Right kidney (tissue), 9 donors: ENCODE results near the gene KLHL17.

ENCODE experiments used
- DNase-seq: peaks from one replicate; pipeline ENCODE4 v3.0.0-alpha.2; 2016
- long read RNA-seq, 8 donors: transcript quantifications; one replicate each; lab custom pipeline, GENCODE V29; 2026

The KLHL17 gene
- long read RNA-seq, donor 1, partial matches to known transcripts, result 0 of 1 reads
- long read RNA-seq, donor 1, other reads (novel, unspliced or antisense), result 0 of 1 reads
- long read RNA-seq, donor 2, partial matches to known transcripts, result 0 of 1 reads
- long read RNA-seq, donor 2, other reads (novel, unspliced or antisense), result 0 of 1 reads
- long read RNA-seq, donor 3, result 0 reads
- long read RNA-seq, donor 4, result 0 reads
- long read RNA-seq, donor 5, result 0 reads
- long read RNA-seq, donor 6, result 0 reads
- long read RNA-seq, donor 7, partial matches to known transcripts, result 0 of 1 reads
- long read RNA-seq, donor 7, other reads (novel, unspliced or antisense), result 0 of 1 reads
- long read RNA-seq, donor 8, result 0 reads

- DNase-seq, result peak; percentile 49
Measured at GRCh38 chr1:960363-961131, at the start of gene KLHL17. KLHL17 (plus strand) TSS chr1:960584; CDS start chr1:960694, 110 bp downstream.

DNA sequence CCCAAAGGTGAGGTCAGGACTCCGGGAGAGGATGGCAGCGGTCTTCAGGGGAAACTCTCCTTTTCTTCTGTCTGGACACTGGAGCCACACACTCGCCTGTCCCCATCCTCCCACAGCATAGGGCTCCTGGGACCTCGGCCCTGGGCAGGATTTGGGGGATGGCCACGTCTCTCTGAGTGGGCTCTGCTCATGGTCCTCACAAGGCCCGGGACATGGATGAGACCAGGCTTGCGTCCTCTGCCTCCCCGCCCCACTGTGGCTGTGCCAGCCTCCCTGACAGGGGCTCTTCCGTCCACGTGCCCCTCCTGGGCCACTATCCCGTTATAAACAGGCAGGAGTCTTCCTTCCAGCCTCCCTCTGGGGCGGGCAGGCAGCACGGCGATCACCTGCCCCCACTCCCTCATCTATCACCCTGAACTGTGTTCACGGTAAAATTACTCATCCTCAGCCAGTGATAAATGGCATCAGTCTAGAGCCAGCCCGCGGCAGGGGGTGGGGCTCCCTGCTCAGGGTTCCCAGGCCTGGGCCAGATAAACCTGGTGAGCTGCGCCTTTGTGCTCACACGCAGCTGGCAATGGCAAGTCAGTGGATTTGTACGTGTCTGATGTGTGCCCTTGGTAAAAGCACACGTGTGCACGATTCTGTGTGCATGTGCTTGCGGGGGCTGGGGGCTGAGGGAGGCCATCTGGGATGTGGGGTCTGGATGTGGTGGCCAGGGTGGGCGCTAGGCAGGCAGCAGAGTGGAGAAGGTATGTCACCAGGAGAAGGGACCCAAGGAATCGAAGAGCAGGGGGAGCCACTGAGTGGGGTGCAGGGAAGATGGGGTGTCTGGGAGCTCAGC lies 49.3 kb upstream of the KLHL17 start:
- DNase-seq, result peak; percentile 59

DNA sequence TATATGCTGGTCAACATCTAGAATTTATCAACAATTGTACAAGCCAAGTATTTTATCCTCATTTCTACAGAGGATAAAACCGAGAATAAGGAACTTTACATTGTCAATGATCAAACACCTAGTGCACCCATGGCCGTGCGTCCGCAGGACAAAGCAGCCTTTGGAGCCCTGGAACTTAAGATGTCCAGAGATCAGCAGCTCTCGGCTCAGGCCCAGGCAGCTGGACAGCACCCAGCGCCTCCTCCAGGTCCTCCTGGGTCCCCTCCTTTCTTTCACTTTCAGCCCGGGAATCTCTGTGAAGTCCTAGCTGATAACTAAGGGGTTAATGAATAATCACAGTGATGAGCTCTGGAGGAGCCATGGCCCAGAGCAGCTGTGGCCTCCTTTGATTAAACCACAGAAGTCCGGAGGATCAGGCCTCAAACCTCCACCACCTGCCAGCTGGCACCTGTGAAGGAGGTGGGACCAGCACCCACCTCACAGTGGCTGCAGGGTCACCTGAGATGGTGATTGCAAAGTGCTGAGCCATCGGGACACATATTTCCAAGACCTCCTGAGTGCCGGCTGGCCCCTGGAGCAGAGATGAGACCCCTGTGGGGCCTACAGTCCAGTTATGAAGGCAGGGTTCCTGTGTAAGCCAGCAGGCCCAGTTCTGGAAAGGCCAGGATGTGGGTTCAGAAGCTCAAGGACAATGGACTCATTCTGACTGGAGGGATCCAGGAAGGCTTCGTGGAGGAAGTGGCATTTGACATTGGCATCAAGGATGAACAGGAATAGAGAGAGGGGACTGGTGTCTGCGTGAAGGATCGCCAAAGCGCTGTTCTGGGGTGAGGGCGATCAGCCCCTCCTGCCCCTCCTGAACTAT lies 48.3 kb upstream of the KLHL17 start:
- DNase-seq, result peak; percentile 28

DNA sequence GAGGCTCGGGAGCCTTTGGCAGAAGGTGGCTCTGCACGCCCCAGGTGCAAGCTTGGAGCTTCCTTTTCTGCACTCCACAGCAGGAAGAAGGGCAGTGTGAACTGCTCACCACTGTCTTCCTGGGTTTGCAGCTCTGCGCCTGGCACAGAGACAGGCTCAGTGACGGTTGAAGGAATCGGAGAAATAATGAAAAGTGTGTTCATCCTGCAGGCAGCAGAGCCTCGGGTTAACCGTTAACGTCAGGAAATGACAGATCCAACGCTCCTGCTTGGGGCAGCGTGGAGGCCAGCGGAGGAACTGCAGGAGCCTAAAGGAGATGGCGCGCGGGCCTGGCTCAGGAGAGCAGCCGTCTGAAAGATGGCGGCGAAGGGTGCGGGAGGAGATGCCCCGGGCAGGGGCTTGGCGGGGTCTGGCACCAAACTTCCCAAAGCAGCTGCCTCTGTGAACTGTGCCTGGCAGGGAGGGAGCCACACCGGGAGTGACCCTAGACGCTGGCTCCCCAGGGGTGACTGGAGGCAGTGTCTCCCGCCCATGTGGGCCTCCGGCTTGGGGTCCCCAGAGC lies 47.6 kb upstream of the KLHL17 start:
- DNase-seq, result no peak

GRCh38 chr1:913491-914130 lies 46.8 kb upstream of the KLHL17 start:
- DNase-seq, result no peak

GRCh38 chr1:914131-914890 lies 46.1 kb upstream of the KLHL17 start:
- DNase-seq, result no peak

DNA sequence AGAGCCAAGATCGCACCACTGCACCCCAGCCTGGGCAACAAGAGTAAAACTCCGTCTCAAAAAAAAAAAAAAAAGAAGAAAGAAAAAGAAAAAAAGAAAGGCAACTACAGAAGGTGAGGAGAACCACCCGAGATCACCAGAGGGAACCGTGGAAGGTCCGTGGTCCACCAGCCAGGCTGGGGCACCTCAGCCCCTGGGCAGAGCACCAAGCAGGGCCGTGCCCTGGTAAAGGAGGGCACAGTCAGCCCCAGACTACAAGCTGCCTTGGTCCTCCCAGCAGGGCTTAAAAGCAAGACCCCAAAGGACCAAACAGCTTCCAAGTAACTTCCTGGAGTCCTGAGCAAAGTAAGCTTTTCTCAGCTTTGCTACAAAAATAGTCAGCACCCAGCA lies 45.5 kb upstream of the KLHL17 start:
- DNase-seq, result no peak

DNA sequence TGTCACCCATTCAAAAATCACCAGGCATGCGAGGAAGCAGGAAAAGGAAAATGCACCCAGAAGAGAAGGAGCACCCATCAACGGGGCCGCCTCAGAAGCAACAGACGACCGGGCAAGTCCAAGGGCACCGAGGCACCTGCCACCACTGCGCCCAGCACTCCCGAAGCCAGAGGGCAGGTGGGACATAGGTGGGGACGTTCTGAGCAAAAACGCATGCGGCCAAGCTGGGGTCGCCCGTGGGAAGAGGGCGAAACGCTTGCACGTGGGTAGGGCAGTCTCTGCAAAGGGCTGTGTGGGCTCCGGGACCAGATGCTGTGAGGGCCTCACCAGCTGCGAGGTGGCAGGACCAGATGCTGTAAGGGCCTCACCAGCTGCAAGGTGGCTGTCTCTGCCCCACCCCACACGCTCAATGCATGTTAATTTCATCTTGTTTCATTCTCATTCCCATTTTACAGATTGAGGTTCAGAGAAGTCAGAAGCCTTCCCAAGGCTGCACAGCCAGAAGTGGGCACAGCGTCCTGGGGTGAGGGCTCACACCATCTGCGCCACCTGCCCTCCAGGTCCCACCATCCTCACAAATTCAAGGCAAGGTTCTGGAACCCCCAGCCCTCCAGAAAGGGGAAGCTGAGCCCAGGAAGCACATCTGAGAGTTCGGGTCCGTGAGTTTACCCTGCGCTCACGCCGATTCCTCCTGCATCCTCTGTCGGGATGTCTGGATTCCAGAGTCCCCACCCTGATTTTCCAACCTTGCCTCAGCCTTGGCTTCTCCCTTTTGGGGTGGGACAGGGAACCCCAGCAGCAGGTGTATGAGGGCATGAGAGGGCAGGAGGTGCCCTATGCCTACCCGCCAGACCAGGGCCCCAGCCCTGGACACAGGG lies 44.9 kb upstream of the KLHL17 start:
- no peak for DNase-seq

DNA sequence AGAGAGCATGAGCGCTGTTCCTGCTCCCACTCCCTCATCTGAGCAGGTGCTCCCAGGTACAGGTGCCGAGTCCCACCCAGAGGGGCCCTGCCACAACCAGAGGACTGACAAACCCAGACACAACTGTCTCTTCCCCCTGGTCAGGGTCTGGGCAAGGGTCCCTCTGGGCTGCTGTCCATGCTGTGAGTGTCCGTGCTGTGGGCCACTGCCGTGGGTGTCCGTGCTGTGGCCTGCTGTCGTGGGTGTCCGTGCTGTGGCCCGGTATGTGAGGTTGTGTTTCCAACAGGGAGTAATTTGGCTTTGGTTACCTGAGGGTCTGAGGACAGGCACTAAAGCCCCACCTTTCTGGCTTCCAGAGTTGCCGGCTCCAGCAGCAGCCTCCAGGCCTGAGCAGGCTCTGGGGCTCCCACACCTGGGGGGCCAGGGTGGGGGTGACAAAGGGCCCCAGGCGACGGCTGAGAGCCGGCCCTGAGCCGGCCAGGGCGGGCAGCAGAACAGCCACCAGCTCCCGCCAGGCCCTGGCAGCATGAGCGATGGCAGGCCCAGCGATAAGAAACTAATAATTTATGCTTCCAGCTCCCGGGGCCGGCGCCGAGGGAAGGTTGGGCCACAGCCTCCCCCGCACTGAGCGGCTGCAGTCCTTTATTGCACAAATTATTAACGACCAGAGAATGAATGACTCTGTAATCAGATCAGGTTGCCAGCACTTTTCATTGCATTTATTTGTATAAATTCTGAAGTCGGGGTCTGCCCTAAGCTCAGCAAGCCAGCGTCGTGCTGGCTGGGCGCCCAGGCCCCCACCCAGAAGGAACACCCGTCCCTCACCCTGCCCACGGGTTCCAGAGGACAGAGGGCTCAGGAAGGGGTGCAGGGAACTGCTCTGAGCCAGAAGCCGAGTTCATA lies 44.0 kb upstream of the KLHL17 start:
- DNase-seq, result peak; percentile 80

GRCh38 chr1:917076-917459 lies 43.3 kb upstream of the KLHL17 start:
- DNase-seq, result no peak

DNA sequence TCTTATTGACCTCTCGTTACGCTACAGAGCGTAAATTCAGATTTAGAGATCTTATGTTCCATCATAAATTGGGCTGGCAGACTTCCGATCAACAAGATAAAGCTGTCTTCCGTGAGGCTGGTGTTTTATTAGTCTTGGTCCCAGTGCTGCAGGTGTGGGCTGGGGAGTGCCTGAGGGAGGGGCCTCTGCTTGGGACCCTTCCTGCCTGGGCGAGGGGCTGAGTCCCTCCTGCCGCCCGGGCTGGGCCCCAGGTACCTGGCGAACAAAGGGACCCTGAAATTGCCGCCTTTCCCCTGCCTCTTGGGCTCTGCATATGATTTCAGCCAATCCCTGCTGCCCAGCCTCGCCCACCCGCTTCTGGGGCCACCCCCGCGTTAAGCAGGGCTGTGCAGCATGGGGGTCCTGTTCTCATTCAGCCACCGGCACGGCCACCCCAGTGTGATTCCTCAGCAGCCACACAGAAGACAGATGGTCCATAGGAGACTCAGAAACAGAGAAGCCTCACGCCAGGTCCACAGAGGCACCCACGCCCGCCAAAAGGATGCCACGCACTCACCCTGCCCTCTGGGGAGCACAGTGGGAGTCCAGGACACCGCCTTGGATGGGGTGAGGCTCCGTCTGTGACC lies 42.8 kb upstream of the KLHL17 start:
- no peak for DNase-seq

DNA sequence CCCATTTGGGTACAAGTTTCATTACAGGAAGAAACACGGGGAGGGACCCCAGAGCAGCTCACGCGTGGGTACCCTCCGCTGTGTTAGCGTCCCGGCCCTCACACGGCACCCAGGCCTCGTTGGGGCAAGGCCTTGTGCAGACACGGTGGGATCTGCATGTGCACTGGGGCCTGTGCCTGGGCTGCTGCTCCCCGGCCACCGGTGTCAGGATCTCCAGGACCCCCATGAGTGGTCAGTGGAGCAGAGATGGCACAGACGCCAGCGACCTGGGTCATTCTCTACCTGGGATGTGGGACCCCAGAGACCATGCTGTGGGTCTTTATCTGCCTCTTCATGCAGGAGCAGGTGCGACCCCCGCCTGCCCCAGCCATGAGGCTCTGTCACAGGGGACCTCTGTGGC lies 42.0 kb upstream of the KLHL17 start:
- DNase-seq, result no peak

GRCh38 chr1:918843-919242 lies 41.5 kb upstream of the KLHL17 start:
- DNase-seq, result peak; percentile 26

- no peak for DNase-seq
Measured at GRCh38 chr1:919271-919872, 41.0 kb upstream of the KLHL17 start.

DNA sequence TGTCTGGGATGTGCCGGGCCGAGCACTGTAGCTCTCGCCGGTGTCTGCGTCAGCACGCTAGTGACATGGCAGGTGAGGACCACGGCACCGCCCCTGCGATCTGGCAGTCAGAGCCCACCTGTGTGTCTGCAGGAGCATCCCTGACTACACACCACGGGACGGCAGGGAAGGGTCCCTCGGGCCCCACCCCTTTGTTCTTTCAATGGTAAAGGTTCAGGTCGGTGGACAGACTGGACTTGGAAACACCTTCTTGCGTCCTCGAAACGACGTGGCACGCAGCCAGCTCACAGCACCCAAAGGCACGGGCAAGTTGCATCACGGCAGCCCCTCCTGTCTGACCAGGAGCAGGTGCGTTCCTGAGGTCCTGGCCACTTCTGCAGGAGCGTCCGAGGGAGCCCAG lies 40.4 kb upstream of the KLHL17 start:
- DNase-seq, result no peak

DNA sequence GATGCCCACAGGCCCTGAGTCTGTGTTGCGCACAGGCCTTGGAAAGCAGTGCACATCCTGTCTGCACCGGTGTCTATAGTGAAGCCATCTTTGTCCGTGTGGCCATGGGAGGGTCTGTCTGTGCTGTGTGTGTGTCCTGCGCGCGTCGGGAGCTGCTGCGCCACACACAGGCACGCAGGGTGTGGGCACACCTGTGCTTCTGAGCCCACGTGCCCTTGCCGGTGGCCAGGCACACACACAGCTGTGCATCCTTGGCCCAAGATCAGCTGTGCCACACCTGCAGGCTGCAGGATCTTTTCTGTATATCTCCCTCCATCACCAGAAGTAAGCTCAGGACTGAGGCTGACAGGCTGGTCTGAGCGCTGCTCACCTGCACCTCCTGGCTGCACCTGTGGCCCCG lies 39.9 kb upstream of the KLHL17 start:
- no peak for DNase-seq
